HFFc6 (cell line): ENCODE measurements around the gene XIRP1. TPM values are rescaled to one million over a fixed set of nuclear protein-coding genes. Genes with fewer than 3 reads are reported as not detected.

Source experiments
- DNase-seq: peaks from one replicate; pipeline ENCODE4 v3.0.0-alpha.2; 2018
- H3K27ac Mint-ChIP-seq: 2 replicates; pipeline ENCODE4 v1.8.0; 2020; ENCODE audit warnings: mild to moderate bottlenecking, mixed read lengths
- H3K27me3 Mint-ChIP-seq: 2 replicates; pipeline ENCODE4 v1.8.0; 2021; ENCODE audit warnings: mild to moderate bottlenecking, moderate library complexity, mixed read lengths; ENCODE audit not compliant: insufficient read depth
- H3K36me3 Mint-ChIP-seq: 2 replicates; pipeline ENCODE4 v1.8.0; 2021; ENCODE audit warnings: low read depth, mixed read lengths
- H3K4me1 Mint-ChIP-seq: 2 replicates; pipeline ENCODE4 v1.8.0; 2020; ENCODE audit warnings: low read depth, mixed read lengths
- H3K4me3 Mint-ChIP-seq: 2 replicates; pipeline ENCODE4 v1.8.0; 2020; ENCODE audit warnings: mild to moderate bottlenecking, moderate library complexity, mixed read lengths
- H3K9me3 Mint-ChIP-seq: 2 replicates; pipeline ENCODE4 v1.8.0; 2020; ENCODE audit warnings: mild to moderate bottlenecking, mixed read lengths
- CTCF ChIP-seq: fragments of 200-600 bp; sonication (generic); IDR thresholded peaks from 2 replicates; pipeline ENCODE4 v1.5.0; 2021; ENCODE audit warnings: antibody characterized with exemption, mild to moderate bottlenecking
- total RNA-seq, 6 experiments: library from RNA; stranded (reverse); fragmentation: NEBNext Ultra II Directional; extraction: Animal tissue kit (Norgen Biotek cat#: 25700); gene quantifications; 2 replicates in 1 of 6; 3 replicates in 5 of 6; pipeline ENCODE4 v1.2.3, GENCODE V29; 2021

The XIRP1 gene
- total RNA-seq, 6 experiments from 2014 or later = not detected

- Mint-ChIP-seq H3K36me3 (no peaks in the 10 kb centered on the region), H3K4me3 (no peak overlapping the region), H3K27me3 (peaks cover 33% of the 10 kb centered on the region), H3K4me1 (no peaks in the 10 kb centered on the region), H3K27ac (no peak overlapping the region), H3K9me3 (no peaks in the 10 kb centered on the region)
- no peak for DNase-seq
- TF ChIP-seq CTCF = no peak
These were observed 21.2 kb upstream of the XIRP1 start for GRCh38 chr3:39213613-39214012.

DNA sequence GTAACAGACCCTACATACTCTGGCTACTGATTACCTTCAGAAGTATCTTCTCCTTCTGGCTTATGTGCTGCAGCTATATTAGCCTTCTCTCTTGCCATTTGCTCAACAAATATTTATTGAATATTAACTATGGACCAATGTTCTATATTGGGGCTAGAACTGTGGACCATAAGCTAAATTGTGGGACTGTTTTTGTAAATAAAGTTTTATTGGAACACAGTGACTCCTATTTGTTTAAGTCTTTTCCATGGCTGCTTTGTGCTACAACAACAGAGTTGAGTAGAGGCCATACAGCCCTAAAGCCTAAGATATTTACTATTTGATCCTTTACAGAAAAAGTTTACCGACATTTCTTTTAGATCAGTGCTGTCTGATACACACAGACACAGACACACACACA lies 20.3 kb upstream of the XIRP1 start:
- no peak for TF ChIP-seq CTCF
- Mint-ChIP-seq H3K36me3 (no peaks in the 10 kb centered on the region), H3K27me3 (peaks cover 33% of the 10 kb centered on the region), H3K27ac (no peak overlapping the region), H3K9me3 (no peaks in the 10 kb centered on the region), H3K4me3 (no peak overlapping the region), H3K4me1 (peaks cover 6% of the 10 kb centered on the region; the same call in 1 of the 2 replicates)
- no peak for DNase-seq

- DNase-seq = no peak
- peaks cover 6% of the 10 kb centered on the region; the same call in 1 of the 2 replicates for H3K4me1 Mint-ChIP-seq
- H3K4me3 Mint-ChIP-seq = no peak overlapping the region
- no peaks in the 10 kb centered on the region for H3K36me3 Mint-ChIP-seq
- no peak overlapping the region for H3K27ac Mint-ChIP-seq
- 0 out of 2 replicates have a peak, but pooled peaks have one; percentile 14 for TF ChIP-seq CTCF
- H3K9me3 Mint-ChIP-seq = no peaks in the 10 kb centered on the region
- peaks cover 30% of the 10 kb centered on the region for H3K27me3 Mint-ChIP-seq
These were observed 19.1 kb upstream of the XIRP1 start for GRCh38 chr3:39211332-39212130.

GRCh38 chr3:39210078-39210477 lies 17.7 kb upstream of the XIRP1 start:
- DNase-seq = no peak
- Mint-ChIP-seq H3K4me1 (peaks cover 6% of the 10 kb centered on the region; the same call in 1 of the 2 replicates), H3K27ac (no peak overlapping the region), H3K9me3 (no peaks in the 10 kb centered on the region), H3K4me3 (no peak overlapping the region), H3K36me3 (no peaks in the 10 kb centered on the region), H3K27me3 (peaks cover 32% of the 10 kb centered on the region)
- no peak for TF ChIP-seq CTCF

GRCh38 chr3:39209329-39209970 lies 17.1 kb upstream of the XIRP1 start:
- DNase-seq = no peak
- Mint-ChIP-seq H3K4me1 (peaks cover 6% of the 10 kb centered on the region; the same call in 1 of the 2 replicates), H3K27me3 (peaks cover 32% of the 10 kb centered on the region), H3K4me3 (no peak overlapping the region), H3K36me3 (no peaks in the 10 kb centered on the region), H3K27ac (no peak overlapping the region), H3K9me3 (no peaks in the 10 kb centered on the region)
- TF ChIP-seq CTCF = no peak
